ENCODE measurements around the gene CCNYL1.
"Not testable (repeated sequence)": the region's sequence is repeated elsewhere in the genome, so short reads cannot be mapped to it uniquely, and the experiment has no call there.

CCNYL1 gene

DNA sequence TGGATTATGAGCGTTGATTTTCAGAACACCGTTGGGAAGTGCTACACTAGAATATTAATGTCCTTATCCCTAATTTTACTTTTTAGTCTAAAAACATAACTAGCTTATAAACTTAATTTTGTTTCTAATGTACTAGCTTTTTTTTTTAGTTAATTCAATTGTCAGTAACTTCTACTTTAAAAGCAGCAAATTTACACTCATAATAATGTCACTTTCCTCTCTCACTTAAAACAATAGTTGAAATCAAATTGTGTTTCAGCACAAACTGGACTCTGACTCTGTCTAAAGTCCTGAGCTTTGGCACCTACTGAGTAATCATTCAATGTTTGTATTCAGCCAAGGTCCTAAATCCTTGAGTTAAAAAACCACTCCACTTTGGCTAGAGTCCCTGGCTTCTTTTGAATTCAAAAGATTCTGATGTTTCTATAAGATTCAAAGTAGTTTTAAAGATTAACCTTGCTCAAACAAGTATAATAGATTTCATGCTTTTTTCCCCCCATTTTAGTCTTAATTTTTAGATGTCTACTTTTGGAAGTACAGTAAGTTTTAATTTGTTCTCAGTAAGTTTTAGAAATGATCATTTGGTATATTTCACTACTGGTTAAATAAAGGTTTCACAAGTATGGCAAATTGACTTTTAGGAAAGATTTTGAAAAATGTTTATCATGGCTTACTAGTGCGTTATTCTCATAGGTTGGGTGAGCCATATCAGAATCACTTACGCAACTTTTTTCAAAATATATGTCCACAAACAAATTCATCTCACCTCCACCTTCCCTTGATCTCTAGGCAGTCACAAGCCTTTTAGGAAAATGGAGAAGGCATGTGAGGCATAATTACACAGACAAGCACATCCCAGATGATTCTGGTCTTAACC is 23.4 kb downstream of the CCNYL1 start:
- DNase-seq (ENCODE audit: low spot score) = no peak

DNA sequence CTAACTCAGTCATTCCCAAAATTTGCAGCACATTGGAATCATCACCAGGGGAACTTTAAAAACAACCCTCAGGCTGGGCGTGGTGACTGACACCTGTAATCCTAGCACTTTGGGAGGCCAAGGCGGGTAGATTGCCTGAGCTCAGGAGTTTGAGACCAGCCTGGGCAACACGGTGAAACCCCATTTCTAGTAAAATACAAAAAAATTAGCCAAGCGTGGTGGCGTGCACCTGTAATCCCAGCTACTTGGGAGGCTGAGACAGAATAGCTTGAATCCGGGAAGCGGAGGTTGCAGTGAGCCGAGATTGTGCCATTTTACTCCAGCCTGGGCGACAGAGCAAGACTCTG is 24.0 kb downstream of the CCNYL1 start:
- DNase-seq (ENCODE audit: low spot score) = not testable (repeated sequence)

DNA sequence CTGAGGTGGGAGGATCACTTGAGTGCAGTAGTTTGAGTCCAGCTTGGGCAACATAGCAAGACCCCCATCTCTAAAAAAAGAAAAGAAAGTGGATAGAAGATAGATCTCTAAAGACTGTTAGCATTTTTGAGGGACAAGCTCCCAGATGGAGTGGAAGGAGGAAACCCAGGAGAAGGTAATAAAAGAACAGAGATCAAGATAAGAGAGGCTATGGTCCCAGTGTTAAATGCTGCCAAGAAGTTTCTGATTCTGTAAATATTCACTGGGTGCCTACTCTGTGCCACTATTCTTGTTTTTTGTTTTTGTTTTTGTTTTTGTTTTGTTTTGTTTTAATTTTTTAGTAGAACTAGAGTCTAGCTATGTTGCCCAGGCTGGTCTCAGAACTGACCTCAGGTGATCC is 32.1 kb downstream of the CCNYL1 start:
- DNase-seq (ENCODE audit: low spot score) = no peak

DNA sequence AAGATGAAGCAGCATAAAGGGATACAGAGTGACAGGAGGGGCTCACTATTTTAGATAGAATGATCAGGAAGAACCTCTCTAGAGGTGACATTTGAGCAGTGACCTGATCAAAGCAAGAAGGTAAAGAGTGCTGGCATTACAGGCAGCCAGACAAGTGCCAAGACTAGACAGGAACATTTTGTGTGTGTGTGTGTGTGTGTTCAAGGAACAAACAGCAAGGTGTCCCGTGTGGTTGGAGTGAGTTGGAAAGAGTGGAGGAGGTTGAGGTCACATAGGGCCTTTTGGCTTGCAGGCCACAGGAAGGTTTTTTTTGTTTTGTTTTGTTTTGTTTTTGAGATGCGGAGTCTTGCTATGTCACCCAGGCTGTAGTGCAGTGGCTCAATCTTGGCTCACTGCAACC is 32.6 kb downstream of the CCNYL1 start:
- no peak for DNase-seq (ENCODE audit: low spot score)

DNA sequence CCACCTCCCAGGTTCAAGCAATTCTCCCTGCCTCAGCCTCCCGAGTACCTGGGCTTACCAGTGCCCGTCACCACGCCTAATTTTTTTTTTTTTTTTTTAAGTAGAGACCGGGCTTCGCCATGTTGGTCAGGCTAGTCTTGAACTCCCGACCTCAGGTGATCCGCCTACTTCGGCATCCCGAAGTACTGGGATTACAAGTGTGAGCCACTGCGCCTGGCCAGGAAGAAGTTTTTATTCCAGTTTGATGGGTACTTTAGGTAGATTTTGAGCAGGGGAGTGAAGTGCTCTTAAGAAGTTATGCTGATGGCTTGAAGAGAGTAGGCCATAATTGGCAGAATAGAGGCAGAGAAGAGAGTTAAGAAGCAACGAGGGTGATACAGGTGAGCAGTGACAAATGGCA is 33.0 kb downstream of the CCNYL1 start:
- no peak for DNase-seq (ENCODE audit: low spot score)

DNA sequence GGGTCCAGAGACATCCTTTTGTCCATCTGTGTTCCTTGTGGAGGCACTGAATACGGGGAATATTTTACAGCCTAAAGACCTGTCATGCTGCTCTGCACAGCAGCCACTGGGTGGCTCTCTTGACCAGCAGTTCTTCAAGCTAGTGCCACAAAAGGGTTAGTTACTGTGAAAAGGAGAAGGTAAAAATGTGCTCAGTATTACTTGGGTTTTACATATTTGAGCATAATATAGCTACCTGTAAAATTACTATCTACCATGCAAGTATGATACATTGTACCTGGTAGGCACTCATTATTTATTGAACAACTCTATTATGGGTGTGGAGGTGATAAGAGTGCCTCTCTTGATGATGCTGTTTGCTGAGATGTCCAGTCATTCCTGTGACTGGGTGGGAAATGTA is 34.7 kb downstream of the CCNYL1 start:
- peak; percentile 83 for DNase-seq (ENCODE audit: low spot score)

DNA sequence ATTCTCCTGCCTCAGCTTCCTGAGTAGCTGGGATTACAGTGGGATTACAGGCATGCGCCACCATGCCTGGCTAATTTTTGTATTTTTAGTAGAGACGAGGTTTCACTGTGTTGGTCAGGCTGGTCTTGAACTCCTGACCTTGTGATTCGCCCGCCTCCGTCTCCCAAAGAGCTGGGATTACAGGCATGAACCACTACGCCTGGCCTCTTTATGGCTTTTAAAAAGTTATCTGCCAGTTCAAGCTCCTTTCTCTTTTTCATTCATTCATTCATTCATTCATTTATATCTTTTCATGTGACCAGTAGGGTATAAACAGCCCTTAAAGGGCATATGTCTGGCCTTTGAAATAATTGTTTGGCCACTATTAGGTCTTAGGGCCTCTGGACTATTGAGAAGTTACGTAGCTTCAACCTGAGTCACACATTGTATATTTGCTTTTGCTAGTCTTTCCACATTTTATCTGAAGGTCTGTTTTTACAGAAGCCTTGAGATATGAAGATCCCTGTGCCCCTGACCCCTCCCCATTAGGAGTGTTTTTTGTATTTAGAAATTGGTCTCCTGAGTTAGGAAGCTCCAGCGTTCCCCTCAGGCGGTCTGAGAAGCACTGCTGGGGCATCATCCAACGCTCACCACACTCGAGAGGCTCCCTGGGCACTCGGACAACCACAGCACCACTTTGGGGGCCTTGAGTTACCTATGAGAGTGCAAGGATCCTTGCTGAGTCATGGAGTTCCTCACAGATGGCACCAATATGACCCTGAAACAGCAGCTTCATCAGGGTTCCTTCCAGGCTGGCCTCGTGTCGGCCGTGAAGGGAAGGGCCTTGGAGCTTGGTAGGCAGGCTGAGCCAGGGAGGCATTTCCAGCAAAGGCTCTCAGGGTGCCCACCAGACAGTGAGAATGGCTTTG is 36.5 kb downstream of the CCNYL1 start:
- no peak for DNase-seq (ENCODE audit: low spot score)

DNA sequence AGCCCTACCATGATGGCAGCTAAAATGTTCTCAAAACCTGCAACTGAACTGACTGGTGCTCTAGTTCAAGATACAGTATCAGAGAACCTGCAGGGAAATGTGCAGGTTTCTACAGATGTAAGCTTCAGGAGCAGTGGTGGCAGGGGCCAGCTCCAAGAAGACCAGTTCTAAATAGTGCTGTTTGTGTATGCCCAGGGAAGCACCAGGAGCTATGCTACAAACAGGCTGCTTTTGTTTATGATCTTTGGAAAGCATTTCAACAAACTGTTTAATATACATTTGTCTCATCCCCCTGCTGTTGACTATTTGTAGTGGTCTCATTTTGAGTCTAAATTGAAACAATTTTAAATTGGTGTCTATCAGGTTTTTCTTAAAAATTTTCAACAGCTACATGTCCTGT is 37.6 kb downstream of the CCNYL1 start:
- DNase-seq (ENCODE audit: low spot score) = no peak

DNA sequence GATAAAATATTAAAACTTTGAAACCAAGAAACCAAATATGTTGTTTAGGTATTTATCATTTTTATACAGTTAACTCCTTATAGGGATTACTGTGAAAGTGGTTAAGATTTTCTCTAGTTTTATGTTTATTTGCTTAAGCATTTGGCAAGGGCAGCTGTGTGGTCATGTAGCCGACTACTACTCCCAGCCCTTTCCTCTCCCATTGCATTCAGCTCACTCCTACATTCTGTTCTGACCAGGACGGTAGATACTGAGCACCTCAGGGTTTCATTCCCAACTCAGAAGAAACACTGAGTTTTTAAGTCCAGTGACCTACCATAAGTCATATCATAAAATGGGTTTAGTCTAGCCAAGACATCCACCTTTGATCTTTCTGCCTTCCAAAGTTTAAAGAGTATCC is 38.4 kb downstream of the CCNYL1 start:
- no peak for DNase-seq (ENCODE audit: low spot score)

DNA sequence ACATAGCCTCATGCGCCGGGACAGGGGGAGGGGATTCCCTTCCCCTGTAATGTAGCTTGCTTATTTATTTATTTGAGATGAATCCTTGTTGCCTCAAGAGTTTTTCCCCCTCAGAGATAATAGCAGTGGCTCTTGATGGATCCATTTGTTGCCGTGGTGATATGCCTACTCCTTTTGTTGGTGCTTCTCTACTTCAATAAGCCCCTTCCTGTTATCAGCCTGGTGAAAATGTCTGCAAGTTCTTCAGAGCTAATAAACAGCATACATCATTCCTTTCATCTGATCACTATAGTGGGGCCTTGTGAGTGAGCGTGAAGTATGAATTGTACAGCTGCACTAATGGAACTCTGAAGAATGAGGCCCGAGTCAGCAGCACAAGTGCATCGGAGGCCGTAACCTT is 38.9 kb downstream of the CCNYL1 start:
- DNase-seq (ENCODE audit: low spot score) = no peak

DNA sequence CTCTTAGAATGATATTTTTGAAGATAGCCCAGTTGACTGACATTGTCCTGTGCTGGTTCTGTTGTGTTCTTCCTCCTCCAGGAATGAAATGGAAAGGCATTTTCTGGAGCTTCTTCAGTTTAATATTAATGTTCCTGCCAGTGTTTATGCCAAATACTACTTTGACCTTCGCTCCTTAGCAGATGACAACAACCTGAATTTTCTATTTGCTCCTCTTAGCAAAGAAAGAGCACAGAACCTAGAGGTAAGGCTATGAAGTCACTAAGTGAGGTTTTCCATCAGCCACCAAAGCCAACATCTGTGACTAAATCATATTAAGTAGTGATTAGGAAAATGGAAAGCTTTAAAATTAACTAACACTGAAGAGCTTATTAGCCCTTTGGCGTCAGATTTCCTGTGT is 39.4 kb downstream of the CCNYL1 start:
- no peak for DNase-seq (ENCODE audit: low spot score)

DNA sequence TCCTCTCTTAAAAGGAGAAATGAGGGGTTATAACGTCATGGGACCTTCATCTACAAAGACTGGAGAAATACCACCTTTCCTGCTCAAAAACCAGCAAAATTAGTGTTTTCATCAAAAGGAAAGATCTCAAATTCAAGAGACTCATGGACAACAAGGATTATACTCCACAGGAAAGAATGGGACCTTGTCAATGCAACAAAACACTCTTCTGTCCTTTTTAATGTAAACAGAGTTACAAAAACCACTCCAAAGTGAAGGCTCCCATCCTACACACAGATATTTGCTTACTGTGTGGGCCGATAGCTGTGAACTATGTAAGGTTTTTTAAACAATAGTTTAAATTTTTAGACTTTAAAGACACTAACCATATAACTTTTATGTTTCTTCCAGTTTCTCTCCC is 42.2 kb downstream of the CCNYL1 start:
- DNase-seq (ENCODE audit: low spot score) = not testable (repeated sequence)

DNA sequence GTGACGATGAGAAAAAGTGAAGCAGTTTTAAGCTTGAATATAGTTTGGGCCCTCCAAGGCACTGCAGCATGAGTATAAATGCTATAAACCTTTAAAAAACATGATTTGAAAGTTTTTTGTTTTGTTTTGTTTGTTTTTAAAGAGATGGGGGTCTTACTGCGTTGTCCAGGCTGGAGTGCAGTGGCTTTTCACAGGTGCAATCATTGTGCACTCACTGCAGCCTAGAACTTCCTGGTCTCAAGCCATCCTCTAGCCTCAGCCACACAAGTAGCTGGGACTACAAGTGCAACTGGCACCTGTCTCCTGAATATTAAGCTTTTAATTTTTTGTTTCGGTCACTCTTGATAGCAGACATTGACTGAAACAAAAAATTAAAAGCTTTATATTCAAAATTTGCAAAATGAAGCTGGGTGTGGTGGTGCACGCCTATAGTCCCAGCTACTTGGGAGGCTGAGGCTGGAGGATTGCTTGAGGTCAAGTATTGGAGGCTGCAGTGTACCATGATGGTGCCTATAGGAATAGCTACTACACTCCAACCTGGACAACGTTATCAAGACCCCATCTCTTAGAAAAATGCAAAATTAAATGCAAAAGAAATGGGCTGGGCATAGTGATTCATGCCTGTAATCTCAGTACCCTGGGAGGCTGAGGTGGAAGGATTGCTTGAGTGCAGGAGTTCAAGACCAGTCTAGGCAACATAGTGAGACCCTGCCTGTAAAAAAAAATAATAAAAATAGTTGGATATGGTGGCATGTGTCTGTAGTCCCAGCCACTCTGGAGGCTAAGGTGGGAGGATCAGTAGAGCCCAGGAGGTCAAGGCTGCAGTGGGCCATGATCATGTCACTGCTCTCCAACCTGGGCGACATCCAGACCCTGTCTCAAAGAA is 43.3 kb downstream of the CCNYL1 start:
- DNase-seq (ENCODE audit: low spot score) = no peak

DNA sequence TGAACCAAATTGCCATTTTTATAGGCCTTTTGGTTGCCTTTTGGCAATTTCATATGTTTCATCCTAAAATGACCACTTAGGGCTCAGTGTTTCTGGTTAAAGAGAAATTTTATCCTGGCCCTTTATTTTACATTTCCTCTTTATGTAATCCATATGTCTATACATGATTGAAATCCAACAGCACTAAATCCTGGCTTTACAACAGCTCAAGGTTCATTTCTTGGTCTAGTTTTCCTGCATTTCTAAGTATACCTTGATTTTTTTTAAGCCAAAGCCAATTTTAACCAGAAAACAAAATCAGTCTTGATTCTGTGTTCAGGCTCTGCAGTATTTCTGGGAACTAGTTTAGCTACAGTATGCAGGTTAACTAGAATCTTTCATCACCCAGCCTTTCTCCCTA is 46.6 kb downstream of the CCNYL1 start:
- no peak for DNase-seq (ENCODE audit: low spot score)

DNA sequence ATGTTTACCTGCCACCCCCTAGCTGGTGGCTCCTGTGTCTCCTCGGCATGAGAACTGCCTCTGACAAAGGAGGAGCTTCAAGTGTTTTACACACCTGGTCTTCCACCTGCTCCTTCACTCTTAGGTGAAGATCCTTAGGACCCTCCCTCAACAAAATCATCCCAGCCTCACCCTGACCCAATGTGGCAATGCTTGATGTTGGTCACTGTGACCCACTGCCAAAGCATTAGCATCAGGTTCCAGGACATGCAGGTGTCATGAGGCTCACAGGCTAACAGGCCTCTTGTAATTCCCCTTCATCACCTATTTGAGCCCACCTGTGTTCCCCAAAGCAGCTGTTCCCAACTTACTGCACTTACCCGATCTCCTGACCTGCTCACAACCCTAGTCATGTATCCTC is 48.5 kb downstream of the CCNYL1 start:
- no peak for DNase-seq (ENCODE audit: low spot score)

DNA sequence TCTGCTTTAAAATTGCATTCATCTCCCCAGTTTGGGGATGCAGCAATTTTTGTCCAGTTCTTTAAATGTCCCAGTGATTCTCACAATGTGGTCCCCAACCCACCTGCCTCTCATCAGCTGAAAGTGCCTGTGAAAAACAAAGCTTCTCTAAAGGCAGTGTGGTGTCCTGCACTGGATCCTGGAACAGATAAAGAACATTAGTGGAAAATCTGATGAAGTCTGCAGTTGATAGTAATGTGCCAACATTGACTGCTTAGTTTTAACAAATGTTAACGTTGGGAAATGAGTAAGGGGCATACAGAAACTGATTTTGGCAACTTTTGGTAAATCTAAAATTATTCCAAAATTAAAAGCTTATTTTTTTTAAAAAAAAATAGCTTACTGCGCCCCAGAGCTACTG is 49.0 kb downstream of the CCNYL1 start:
- DNase-seq (ENCODE audit: low spot score) = no peak

DNA sequence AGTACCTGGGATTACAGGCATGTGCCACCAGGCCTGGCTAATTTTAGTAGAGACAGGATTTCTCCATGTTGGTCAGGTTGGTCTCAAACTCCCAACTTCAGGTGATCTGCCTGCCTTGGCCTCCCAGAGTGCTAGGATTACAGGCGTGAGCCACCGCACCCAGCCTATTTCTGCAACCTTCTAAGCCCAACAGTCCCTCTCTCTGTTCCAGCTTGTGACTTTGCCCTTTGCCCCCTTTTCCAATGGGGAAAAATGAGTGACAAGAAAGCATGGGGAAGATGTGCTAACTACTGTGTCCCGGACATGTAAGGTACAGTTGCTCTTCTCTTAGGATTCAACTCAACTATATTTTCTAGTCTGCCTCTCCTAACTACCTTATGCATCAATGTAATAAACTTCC is 50.0 kb downstream of the CCNYL1 start:
- not testable (repeated sequence) for DNase-seq (ENCODE audit: low spot score)

DNA sequence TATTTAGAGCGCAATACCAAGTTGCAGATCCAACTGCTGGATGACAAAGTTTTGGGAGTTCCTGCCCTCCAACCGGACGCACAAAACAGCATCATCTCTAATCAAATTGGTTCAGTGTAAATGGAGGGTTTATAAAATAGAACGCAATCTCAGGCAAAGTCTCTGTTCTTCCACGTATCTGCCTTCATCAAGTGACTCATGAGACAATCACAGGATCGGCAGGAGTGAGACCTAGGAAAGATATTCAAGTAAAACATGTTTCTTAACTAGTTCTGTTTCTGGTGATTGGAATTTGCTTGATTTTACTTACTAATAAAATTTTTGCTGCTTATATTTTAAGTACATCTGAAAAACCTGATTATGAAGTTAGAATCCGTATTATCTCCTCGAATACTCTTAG is 50.7 kb downstream of the CCNYL1 start:
- no peak for DNase-seq (ENCODE audit: low spot score)

DNA sequence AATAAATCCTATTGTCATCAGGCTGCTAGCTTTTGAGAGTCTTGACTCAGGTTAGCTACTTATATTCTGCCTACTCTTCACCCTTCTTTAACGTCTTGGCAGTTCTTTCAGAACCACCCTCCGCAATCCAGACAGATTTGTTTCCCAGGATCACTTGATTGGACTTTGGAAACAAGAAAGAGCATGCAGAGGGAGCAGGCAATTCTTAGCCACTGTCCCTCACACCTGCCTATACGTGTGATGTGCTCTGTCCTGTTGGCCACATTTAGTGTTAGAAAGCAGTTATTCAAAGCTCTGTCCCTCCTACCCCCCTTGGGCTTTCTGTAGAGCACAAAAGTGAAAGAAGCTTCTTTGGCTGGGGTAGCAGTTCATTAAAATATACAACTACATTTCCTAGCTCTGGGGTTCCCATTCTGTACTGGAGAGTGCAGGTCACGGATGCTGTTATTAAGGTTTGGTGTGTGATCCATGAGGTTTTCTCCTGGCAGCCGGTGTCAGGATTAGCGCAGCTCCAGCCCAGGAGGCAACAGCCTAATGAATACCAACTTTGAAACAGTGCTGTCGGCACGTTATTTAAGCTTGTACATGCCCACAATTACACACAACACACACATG is 52.0 kb downstream of the CCNYL1 start:
- no peak for DNase-seq (ENCODE audit: low spot score)

DNA sequence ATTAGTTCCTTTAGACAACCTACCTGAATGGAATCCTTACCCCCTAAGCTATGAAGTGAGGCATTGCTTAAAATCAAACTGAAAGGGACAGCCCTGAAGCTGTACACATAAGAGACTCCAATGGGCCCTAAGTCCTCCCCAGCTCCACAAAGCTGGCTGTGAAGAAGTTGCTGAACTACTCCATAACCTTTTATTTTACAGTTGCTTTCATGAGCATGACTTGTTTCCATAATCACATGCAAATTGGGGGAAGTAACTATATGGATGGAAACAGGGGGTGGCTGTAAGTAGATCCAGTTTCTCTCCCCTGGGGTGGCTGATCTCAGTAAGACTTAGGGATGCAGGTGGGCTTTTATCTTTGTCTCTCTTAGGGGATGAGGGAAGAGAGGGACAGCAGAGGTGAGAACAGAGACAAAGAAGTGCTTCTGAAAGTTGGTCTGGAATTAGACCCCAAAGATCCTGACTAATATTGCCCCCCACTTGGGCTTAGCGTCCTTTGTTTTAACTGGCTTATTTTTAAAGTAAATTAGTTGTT is 52.7 kb downstream of the CCNYL1 start:
- no peak for DNase-seq (ENCODE audit: low spot score)

DNA sequence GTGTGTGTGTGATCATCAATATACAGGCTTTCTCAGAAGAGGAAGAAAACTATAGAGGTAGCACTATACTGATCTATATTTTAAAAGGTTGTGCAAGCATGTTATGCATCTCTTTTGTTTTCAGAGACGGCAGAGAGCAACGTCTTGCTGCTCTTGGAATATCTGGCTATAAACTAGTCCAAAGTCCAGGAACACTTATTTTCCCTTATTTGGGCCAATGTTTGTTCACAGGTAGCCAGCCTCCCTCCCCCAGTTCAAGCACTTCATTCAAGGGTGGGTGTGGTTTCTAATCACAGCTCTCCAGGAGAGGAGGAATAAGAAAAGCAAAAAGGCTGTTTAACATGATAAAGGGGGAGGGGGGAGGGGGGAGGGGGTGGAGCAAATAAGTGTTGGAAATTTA is 54.1 kb downstream of the CCNYL1 start:
- DNase-seq (ENCODE audit: low spot score) = peak; percentile 80
